ENCODE measurements around the gene DPP6.

DPP6 gene

GRCh38 chr7:154679379-154680053 is 627.3 kb downstream of the DPP6 start:
- DNase-seq: no peak

- no peak for DNase-seq
Measured at GRCh38 chr7:154680894-154681659, 628.9 kb downstream of the DPP6 start.

GRCh38 chr7:154682003-154682402 is 629.8 kb downstream of the DPP6 start:
- no peak for DNase-seq

- DNase-seq: no peak
Measured at GRCh38 chr7:154684666-154685563, 632.7 kb downstream of the DPP6 start.

- no peak for DNase-seq
Measured at GRCh38 chr7:154685564-154685901, 633.3 kb downstream of the DPP6 start.

GRCh38 chr7:154686305-154686704 is 634.1 kb downstream of the DPP6 start:
- DNase-seq: no peak

GRCh38 chr7:154688952-154689351 is 636.8 kb downstream of the DPP6 start:
- DNase-seq: no peak

- DNase-seq: no peak
Measured at GRCh38 chr7:154690411-154690810, 638.2 kb downstream of the DPP6 start.

GRCh38 chr7:154693661-154694060 is 641.5 kb downstream of the DPP6 start:
- DNase-seq: no peak

GRCh38 chr7:154695836-154696235 is 643.6 kb downstream of the DPP6 start:
- no peak for DNase-seq

GRCh38 chr7:154696556-154696955 is 644.4 kb downstream of the DPP6 start:
- DNase-seq: no peak

GRCh38 chr7:154698726-154699291 is 646.6 kb downstream of the DPP6 start:
- DNase-seq: no peak

GRCh38 chr7:154699417-154699816 is 647.2 kb downstream of the DPP6 start:
- DNase-seq: no peak

- DNase-seq: no peak
Measured at GRCh38 chr7:154709840-154710520, 657.8 kb downstream of the DPP6 start.

- DNase-seq: no peak
Measured at GRCh38 chr7:154720016-154720415, 667.8 kb downstream of the DPP6 start.

GRCh38 chr7:154721086-154721485 is 668.9 kb downstream of the DPP6 start:
- DNase-seq: no peak

- DNase-seq: no peak
Measured at GRCh38 chr7:154726368-154726767, 674.2 kb downstream of the DPP6 start.

- DNase-seq: no peak
Measured at GRCh38 chr7:154729056-154729455, 676.9 kb downstream of the DPP6 start.

- no peak for DNase-seq
Measured at GRCh38 chr7:154735766-154736165, 683.6 kb downstream of the DPP6 start.

GRCh38 chr7:154736389-154736788 is 684.2 kb downstream of the DPP6 start:
- DNase-seq: no peak

- no peak for DNase-seq
Measured at GRCh38 chr7:154738216-154738615, 686.0 kb downstream of the DPP6 start.

- DNase-seq: no peak
Measured at GRCh38 chr7:154741131-154741530, 688.9 kb downstream of the DPP6 start.

- DNase-seq: no peak
Measured at GRCh38 chr7:154743206-154743605, 691.0 kb downstream of the DPP6 start.
